SK-N-SH (cell line): Measurements from ENCODE around the gene TRAM2.

Experiments used
- EP300 ChIP-seq, 2 experiments: IDR thresholded peaks; 2 replicates each; pipeline versions ENCODE4 v1.4.0 to v1.6.1; 2012; ENCODE audit warnings: borderline replicate concordance in 1 of 2, low read depth in 1 of 2, low read length in 1 of 2
- NRF1 ChIP-seq: IDR thresholded peaks from 2 replicates; pipeline ENCODE4 v1.6.1; 2012; ENCODE audit warnings: low read depth, mild to moderate bottlenecking, low read length
- POLR2AphosphoS5 ChIP-seq: IDR thresholded peaks from 2 replicates; pipeline ENCODE4 v1.6.1; 2012; ENCODE audit warnings: low read depth, low read length
- RCOR1 ChIP-seq: fragments of 150-350 bp; IDR thresholded peaks from 2 replicates; pipeline ENCODE4 v1.6.1; 2017; ENCODE audit warnings: antibody characterized with exemption, low read length
- RFX5 ChIP-seq: IDR thresholded peaks from 2 replicates; pipeline ENCODE4 v1.6.1; 2012; ENCODE audit warnings: mild to moderate bottlenecking, improper control_type of control experiment, low read length
- SMC3 ChIP-seq: IDR thresholded peaks from 2 replicates; pipeline ENCODE4 v1.6.1; 2012; ENCODE audit warnings: low read depth, low read length, improper control_type of control experiment
- TAF1 ChIP-seq: IDR thresholded peaks from 2 replicates; pipeline ENCODE4 v1.6.1; 2012; ENCODE audit warnings: low read depth, mild to moderate bottlenecking, low read length, moderate library complexity, borderline replicate concordance
- TCF12 ChIP-seq: IDR thresholded peaks from 2 replicates; pipeline ENCODE4 v1.4.0; 2012
- YY1 ChIP-seq: IDR thresholded peaks from 2 replicates; pipeline ENCODE4 v1.4.0; 2012; ENCODE audit warnings: low read depth, mild to moderate bottlenecking
- TF ChIP-seq, protein P1 (sequence below): fragments of 200-600 bp; sonication (generic); IDR thresholded peaks from 2 replicates; pipeline ENCODE4 v1.6.1; 2017; ENCODE audit warnings: antibody characterized with exemption, mild to moderate bottlenecking, moderate library complexity
- TF ChIP-seq, protein P2 (sequence below): fragments of 150-350 bp; IDR thresholded peaks from 2 replicates; pipeline ENCODE4 v1.6.1; 2016; ENCODE audit warnings: mild to moderate bottlenecking, low read depth, low read length
- TF ChIP-seq, protein P3 (sequence below): fragments of 150-350 bp; IDR thresholded peaks from 2 replicates; pipeline ENCODE4 v1.6.1; 2017; ENCODE audit warnings: antibody characterized with exemption, low read length, low read depth, borderline replicate concordance
- TF ChIP-seq, protein P4 (sequence below): IDR thresholded peaks from 2 replicates; pipeline ENCODE4 v1.4.0; 2012; ENCODE audit warnings: low read depth, borderline replicate concordance
- TF ChIP-seq, protein P5 (sequence below): IDR thresholded peaks from 2 replicates; pipeline ENCODE4 v1.4.0; 2012; ENCODE audit warnings: low read depth

DNA sequence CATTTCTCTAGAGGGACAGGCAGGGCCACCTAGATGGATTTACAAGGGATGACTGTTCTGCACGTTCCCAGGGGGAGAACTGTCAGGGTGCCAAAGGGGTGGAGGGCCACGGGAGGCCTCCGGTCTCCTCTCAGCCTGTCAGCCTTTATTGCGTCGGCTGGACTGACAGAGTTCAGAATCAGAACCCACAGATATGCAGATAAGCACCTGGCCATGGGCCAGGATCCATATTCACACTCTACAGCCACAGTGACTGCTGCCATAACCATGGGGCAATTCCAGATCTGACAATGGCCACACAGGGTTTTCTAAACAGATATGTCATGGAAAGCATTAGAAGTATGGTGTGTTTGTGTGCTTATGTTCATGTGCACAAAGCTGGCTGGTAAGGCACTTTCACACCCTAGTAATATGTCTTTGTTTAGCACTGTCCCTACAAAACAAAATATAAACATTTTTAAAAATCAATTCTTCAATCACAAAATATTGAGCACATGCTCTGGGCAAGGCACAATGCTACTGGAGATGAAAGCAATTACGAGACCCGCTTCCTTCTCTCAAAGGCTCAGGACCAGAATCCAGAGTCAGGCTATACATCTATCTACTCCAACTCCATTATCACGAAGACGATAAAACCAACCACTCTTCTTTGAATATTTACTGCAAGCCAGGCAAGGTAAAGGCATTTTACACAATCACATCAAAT is 29.1 kb downstream of the TRAM2 start:
- TF ChIP-seq, protein P1, sequence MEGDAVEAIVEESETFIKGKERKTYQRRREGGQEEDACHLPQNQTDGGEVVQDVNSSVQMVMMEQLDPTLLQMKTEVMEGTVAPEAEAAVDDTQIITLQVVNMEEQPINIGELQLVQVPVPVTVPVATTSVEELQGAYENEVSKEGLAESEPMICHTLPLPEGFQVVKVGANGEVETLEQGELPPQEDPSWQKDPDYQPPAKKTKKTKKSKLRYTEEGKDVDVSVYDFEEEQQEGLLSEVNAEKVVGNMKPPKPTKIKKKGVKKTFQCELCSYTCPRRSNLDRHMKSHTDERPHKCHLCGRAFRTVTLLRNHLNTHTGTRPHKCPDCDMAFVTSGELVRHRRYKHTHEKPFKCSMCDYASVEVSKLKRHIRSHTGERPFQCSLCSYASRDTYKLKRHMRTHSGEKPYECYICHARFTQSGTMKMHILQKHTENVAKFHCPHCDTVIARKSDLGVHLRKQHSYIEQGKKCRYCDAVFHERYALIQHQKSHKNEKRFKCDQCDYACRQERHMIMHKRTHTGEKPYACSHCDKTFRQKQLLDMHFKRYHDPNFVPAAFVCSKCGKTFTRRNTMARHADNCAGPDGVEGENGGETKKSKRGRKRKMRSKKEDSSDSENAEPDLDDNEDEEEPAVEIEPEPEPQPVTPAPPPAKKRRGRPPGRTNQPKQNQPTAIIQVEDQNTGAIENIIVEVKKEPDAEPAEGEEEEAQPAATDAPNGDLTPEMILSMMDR, result no peak
- TF ChIP-seq TCF12 (peak; percentile 96), RCOR1 (peak; percentile 93), TAF1 (no peak), SMC3 (0 out of 2 replicates have a peak, but pooled peaks have one; percentile 9), POLR2AphosphoS5 (peak; percentile 79), YY1 (no peak), EP300 (IDR thresholded peaks at IDR 0.05; ENCODE audit: borderline replicate concordance in 1 of 2, low read depth in 1 of 2, low read length in 1 of 2) (peak; percentile 80 to 96; a peak in 3 of 4 replicates), RFX5 (0 out of 2 replicates have a peak, but pooled peaks have one; percentile 48), NRF1 (no peak)
- TF ChIP-seq, protein P2, sequence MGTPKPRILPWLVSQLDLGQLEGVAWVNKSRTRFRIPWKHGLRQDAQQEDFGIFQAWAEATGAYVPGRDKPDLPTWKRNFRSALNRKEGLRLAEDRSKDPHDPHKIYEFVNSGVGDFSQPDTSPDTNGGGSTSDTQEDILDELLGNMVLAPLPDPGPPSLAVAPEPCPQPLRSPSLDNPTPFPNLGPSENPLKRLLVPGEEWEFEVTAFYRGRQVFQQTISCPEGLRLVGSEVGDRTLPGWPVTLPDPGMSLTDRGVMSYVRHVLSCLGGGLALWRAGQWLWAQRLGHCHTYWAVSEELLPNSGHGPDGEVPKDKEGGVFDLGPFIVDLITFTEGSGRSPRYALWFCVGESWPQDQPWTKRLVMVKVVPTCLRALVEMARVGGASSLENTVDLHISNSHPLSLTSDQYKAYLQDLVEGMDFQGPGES, result no peak
- TF ChIP-seq, protein P3, sequence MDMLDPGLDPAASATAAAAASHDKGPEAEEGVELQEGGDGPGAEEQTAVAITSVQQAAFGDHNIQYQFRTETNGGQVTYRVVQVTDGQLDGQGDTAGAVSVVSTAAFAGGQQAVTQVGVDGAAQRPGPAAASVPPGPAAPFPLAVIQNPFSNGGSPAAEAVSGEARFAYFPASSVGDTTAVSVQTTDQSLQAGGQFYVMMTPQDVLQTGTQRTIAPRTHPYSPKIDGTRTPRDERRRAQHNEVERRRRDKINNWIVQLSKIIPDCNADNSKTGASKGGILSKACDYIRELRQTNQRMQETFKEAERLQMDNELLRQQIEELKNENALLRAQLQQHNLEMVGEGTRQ, result no peak
- TF ChIP-seq, protein P4, sequence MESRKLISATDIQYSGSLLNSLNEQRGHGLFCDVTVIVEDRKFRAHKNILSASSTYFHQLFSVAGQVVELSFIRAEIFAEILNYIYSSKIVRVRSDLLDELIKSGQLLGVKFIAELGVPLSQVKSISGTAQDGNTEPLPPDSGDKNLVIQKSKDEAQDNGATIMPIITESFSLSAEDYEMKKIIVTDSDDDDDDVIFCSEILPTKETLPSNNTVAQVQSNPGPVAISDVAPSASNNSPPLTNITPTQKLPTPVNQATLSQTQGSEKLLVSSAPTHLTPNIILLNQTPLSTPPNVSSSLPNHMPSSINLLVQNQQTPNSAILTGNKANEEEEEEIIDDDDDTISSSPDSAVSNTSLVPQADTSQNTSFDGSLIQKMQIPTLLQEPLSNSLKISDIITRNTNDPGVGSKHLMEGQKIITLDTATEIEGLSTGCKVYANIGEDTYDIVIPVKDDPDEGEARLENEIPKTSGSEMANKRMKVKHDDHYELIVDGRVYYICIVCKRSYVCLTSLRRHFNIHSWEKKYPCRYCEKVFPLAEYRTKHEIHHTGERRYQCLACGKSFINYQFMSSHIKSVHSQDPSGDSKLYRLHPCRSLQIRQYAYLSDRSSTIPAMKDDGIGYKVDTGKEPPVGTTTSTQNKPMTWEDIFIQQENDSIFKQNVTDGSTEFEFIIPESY, result peak; percentile 47; the same call in 1 of the 2 replicates
- TF ChIP-seq, protein P5, sequence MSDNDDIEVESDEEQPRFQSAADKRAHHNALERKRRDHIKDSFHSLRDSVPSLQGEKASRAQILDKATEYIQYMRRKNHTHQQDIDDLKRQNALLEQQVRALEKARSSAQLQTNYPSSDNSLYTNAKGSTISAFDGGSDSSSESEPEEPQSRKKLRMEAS, result no peak
